HCT116 (cell line): ENCODE measurements around the gene ZNF507. TPM values are rescaled to one million over a fixed set of nuclear protein-coding genes. Genes with fewer than 3 reads are reported as not detected.

Experiments used
- ATAC-seq: fragments of 200-7000 bp; cut with Tn5 transposase; 2 replicates; pipeline ENCODE4 v1.9.1; 2020; ENCODE audit warnings: mild to moderate bottlenecking, moderate library complexity
- BruUV-seq: library from RNA; stranded (reverse); fragments of 400-500 nt; replicated peaks from 2 replicates; lab custom pipeline; 2021; lab: Mats Ljungman, UMichigan
- CTCF ChIA-PET: fragments of 300-600 bp; sonication (Branson Sonifier 250); formaldehyde crosslinking; loops from one replicate; lab custom pipeline; 2021; ENCODE audit warnings: antibody characterized with exemption; lab: Charles Lee
- POLR2A ChIA-PET: fragments of 300-600, 350-600 bp; sonication (Branson Sonifier 250); formaldehyde crosslinking; loops from one replicate; lab custom pipeline; 2021; ENCODE audit warnings: antibody characterized with exemption; lab: Charles Lee
- RAD21 ChIA-PET, 2 experiments: fragments of 300-600 bp; sonication (Branson Sonifier 250); formaldehyde crosslinking; loops; one replicate each; lab custom pipeline; 2023; ENCODE audit warnings: low total read pairs in 2 of 2; ENCODE audit not compliant: uncharacterized antibody in 2 of 2, unreplicated experiment in 2 of 2, low non-redundant PET in 1 of 2; lab: Charles Lee
- DNase-seq: peaks from one replicate; pipeline ENCODE4 v3.0.0-alpha.2; 2010; ENCODE audit warnings: low read depth, low spot score
- H2AFZ ChIP-seq: fragments of 200-600 bp; shearing (Covaris generic), sonication (generic); 2 replicates; pipeline ENCODE4 v1.6.1; 2017; ENCODE audit warnings: low read depth, mixed run types, mixed read lengths, antibody characterized with exemption, low read length; ENCODE audit not compliant: poor library complexity, severe bottlenecking
- H3K27ac ChIP-seq: 2 replicates; pipeline ENCODE4 v1.5.1; 2012; ENCODE audit warnings: low read depth, low read length
- H3K27me3 ChIP-seq: fragments of 200-600 bp; sonication (generic); 2 replicates; pipeline ENCODE4 v1.6.1; 2016; ENCODE audit warnings: mixed run types, low read length, mixed read lengths; ENCODE audit not compliant: insufficient read depth
- H3K36me3 ChIP-seq, 2 experiments: fragments of 200-500 bp in 1 of 2; fragments of 200-600 bp in 1 of 2; sonication (Bioruptor generic) in 1 of 2; sonication (generic) in 1 of 2; 2 replicates each; pipeline versions ENCODE4 v1.5.1 to v1.6.1; 2014 to 2016; ENCODE audit warnings: low read length in 2 of 2, inconsistent platforms in 1 of 2, mixed read lengths in 1 of 2, mixed run types in 1 of 2; ENCODE audit not compliant: insufficient read depth in 2 of 2, control insufficient read depth in 1 of 2
- H3K4me1 ChIP-seq, 2 experiments: fragments of 200-600 bp in 1 of 2; sonication (generic) in 1 of 2; 2 replicates each; pipeline versions ENCODE4 v1.5.1 to v1.6.1; 2012 to 2017; ENCODE audit warnings: low read length in 2 of 2, inconsistent platforms in 1 of 2, mild to moderate bottlenecking in 1 of 2, mixed read lengths in 1 of 2, mixed run types in 1 of 2, moderate library complexity in 1 of 2; ENCODE audit not compliant: insufficient read depth in 2 of 2, control insufficient read depth in 1 of 2
- H3K4me2 ChIP-seq: fragments of 200-600 bp; sonication (generic); 2 replicates; pipeline ENCODE4 v1.6.1; 2017; ENCODE audit warnings: mixed run types, low read length, mixed read lengths
- H3K4me3 ChIP-seq, 2 experiments: fragments of 200-600 bp in 1 of 2; sonication (generic) in 1 of 2; replicated peaks in 1 of 2; 2 replicates each; pipeline ENCODE4 v1.5.1; 2011 to 2016; ENCODE audit warnings: low read length in 2 of 2, control low read depth in 1 of 2, low read depth in 1 of 2, mild to moderate bottlenecking in 1 of 2, mixed read lengths in 1 of 2, mixed run types in 1 of 2
- H3K79me2 ChIP-seq: fragments of 200-600 bp; sonication (generic); 2 replicates; pipeline ENCODE4 v1.6.1; 2017; ENCODE audit warnings: mild to moderate bottlenecking, mixed run types, low read length, moderate library complexity, mixed read lengths; ENCODE audit not compliant: insufficient read depth
- H3K9ac ChIP-seq: fragments of 200-600 bp; sonication (generic); 2 replicates; pipeline ENCODE4 v1.6.1; 2016; ENCODE audit warnings: low read length, mixed read lengths
- H3K9me2 ChIP-seq: fragments of 200-600 bp; sonication (generic), shearing (Covaris generic); 2 replicates; pipeline ENCODE4 v1.6.1; 2017; ENCODE audit warnings: mixed run types, mild to moderate bottlenecking, moderate library complexity; ENCODE audit not compliant: insufficient read depth
- H3K9me3 ChIP-seq, 2 experiments: fragments of 200-500 bp in 1 of 2; fragments of 200-600 bp in 1 of 2; sonication (Bioruptor generic) in 1 of 2; sonication (generic) in 1 of 2; 2 replicates each; pipeline ENCODE4 v1.6.1; 2014 to 2017; ENCODE audit warnings: low read length in 2 of 2, mixed read lengths in 2 of 2, inconsistent platforms in 1 of 2, low read depth in 1 of 2, mild to moderate bottlenecking in 1 of 2, mixed run types in 1 of 2, moderate library complexity in 1 of 2; ENCODE audit not compliant: control insufficient read depth in 1 of 2, insufficient read depth in 1 of 2
- H4K20me1 ChIP-seq: fragments of 200-600 bp; sonication (generic), shearing (Covaris generic); 2 replicates; pipeline ENCODE4 v1.6.1; 2017; ENCODE audit warnings: mixed run types, mild to moderate bottlenecking, moderate library complexity; ENCODE audit not compliant: insufficient read depth
- CEBPB ChIP-seq: IDR thresholded peaks from 2 replicates; pipeline ENCODE4 v1.6.1; 2012; ENCODE audit warnings: low read depth
- EGR1 ChIP-seq: IDR thresholded peaks from 2 replicates; pipeline ENCODE4 v1.6.1; 2012; ENCODE audit warnings: low read depth
- EZH2 ChIP-seq: fragments of 200-600 bp; sonication (generic); IDR thresholded peaks from 2 replicates; pipeline ENCODE4 v1.6.1; 2017; ENCODE audit warnings: antibody characterized with exemption, mixed run types
- EZH2phosphoT487 ChIP-seq: fragments of 200-600 bp; IDR thresholded peaks from 2 replicates; pipeline ENCODE4 v1.6.1; 2018; ENCODE audit warnings: antibody characterized with exemption, borderline replicate concordance
- POLR2A ChIP-seq: IDR thresholded peaks from 2 replicates; pipeline ENCODE4 v1.7.0; 2011; ENCODE audit warnings: borderline replicate concordance; ENCODE audit not compliant: insufficient read depth, insufficient read length; ENCODE audit errors: extremely low read depth
- RAD21 ChIP-seq: IDR thresholded peaks from 2 replicates; pipeline ENCODE4 v1.6.1; 2012; ENCODE audit warnings: low read depth, mild to moderate bottlenecking
- SP1 ChIP-seq: IDR thresholded peaks from 2 replicates; pipeline ENCODE4 v1.6.1; 2012; ENCODE audit warnings: low read depth
- SRF ChIP-seq: IDR thresholded peaks from 2 replicates; pipeline ENCODE4 v1.6.1; 2012; ENCODE audit warnings: low read depth
- TCF7L2 ChIP-seq: IDR thresholded peaks from 2 replicates; pipeline ENCODE4 v1.7.0; 2011; ENCODE audit warnings: borderline replicate concordance, inconsistent platforms; ENCODE audit not compliant: insufficient read depth, insufficient read length; ENCODE audit errors: extremely low read depth
- ZNF274 ChIP-seq: fragments of 200-500 bp; sonication (Bioruptor generic); IDR thresholded peaks from 2 replicates; pipeline ENCODE4 v1.6.1; 2014; ENCODE audit warnings: mild to moderate bottlenecking, low read depth, low read length, inconsistent platforms
- intact Hi-C: fragments of 100-400 bp; cut with micrococcal nuclease; formaldehyde crosslinking; loops from 2 replicates; pipeline ENCODE4 v1.10.0; 2022
- total RNA-seq: library from RNA; stranded (reverse); gene quantifications from one replicate; pipeline ENCODE4 v1.2.1, GENCODE V29; 2021; ENCODE audit not compliant: unreplicated experiment
- TF ChIP-seq, protein P1 (sequence below): IDR thresholded peaks from 2 replicates; pipeline ENCODE4 v1.6.1; 2012; ENCODE audit warnings: low read depth
- TF ChIP-seq, protein P2 (sequence below): IDR thresholded peaks from 2 replicates; pipeline ENCODE4 v1.6.1; 2011; ENCODE audit warnings: mild to moderate bottlenecking, low read length, moderate library complexity; ENCODE audit not compliant: insufficient replicate concordance; ENCODE audit errors: extremely low read depth
- TF ChIP-seq, protein P3 (sequence below): IDR thresholded peaks from 2 replicates; pipeline ENCODE4 v1.6.1; 2012
- TF ChIP-seq, protein P4 (sequence below): IDR thresholded peaks from 2 replicates; pipeline ENCODE4 v1.6.1; 2012

Gene ZNF507
- total RNA-seq, 1 experiment from 2014 or later: 27.4 TPM

DNA sequence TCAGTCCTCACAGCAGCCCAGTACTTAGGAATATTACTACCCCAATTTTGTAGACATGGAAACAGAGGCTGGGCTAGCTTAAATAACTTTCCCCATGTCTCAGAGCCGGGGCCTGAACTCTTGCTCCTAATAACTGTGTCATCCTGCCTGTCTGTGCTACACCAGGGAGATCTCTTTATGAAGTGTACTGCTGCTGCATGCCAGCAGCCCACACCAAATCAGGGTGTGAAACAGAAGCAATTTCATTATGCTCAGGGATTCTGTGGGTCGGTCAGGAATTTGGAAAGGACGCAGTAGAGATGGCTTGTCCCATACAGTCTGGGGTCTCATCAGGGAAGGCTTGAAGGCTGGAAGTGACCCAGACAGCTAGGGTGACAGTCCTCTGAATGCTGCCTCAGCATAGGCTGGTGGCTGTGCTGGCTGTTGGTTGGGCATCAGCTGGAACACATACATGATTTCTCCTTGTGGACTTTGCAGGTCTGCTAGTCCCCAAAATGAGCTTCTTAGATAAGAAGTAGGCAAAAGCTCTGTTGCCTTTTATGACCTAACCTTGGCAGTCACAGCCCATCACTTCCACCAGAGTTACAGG lies 22.6 kb downstream of the ZNF507 start:
- H3K27me3 ChIP-seq: no peaks in the 10 kb centered on the region
- TF ChIP-seq SP1: no peak
- no peak for TF ChIP-seq TCF7L2
- TF ChIP-seq, all 23 proteins: peak for 0
- no peak for ATAC-seq
- ChIA-PET RAD21 (no interaction called here), CTCF (no interaction called here), POLR2A (no interaction called here)
- Histone ChIP-seq H3K79me2 (peaks cover 89% of the 10 kb centered on the region), H3K4me1 (peaks cover 11 to 12% of the 10 kb centered on the region in 2 experiments), H3K36me3 (peaks cover 4 to 24% of the 10 kb centered on the region in 2 experiments), H4K20me1 (no peaks in the 10 kb centered on the region; the same call in 1 of the 2 replicates), H3K27ac (no peak overlapping the region), H3K9ac (no peak overlapping the region), H2AFZ (no peak overlapping the region), H3K9me3 (no peaks in the 10 kb centered on the region), H3K4me2 (no peak overlapping the region), H3K9me2 (no peaks in the 10 kb centered on the region), H3K4me3 (no peak overlapping the region)
- BruUV-seq: no TSS peak
- intact Hi-C loops: no loop called here
- no peak for DNase-seq

DNA sequence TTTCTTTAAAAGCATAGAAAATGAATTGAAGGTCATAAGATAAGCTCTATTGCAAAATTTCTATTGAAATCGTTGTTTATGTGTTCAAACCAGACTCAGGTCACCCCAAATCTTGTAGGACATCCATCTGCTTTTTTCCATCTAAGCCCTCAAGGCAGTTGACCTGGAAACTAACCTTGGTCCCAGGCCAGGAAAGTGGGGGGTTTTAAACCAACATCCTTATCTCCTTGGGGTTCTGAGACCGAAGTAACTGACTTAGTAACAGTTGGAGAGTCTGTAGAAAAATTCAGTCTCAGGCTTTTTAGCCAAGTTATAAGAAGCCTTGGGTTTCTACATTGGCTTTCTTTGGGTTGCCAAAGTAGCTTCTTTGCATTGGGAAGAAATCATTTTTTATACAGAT lies 23.4 kb downstream of the ZNF507 start:
- Histone ChIP-seq H3K9me2 (no peaks in the 10 kb centered on the region), H3K36me3 (peaks cover 4 to 19% of the 10 kb centered on the region in 2 experiments; a peak in 3 of 4 replicates), H3K9me3 (no peaks in the 10 kb centered on the region), H3K9ac (no peak overlapping the region), H3K4me1 (peaks cover 18 to 19% of the 10 kb centered on the region in 2 experiments), H3K4me3 (no peak overlapping the region), H3K27ac (no peak overlapping the region), H2AFZ (no peak overlapping the region), H3K79me2 (peaks cover 81% of the 10 kb centered on the region), H3K27me3 (no peaks in the 10 kb centered on the region), H3K4me2 (no peak overlapping the region), H4K20me1 (no peaks in the 10 kb centered on the region; the same call in 1 of the 2 replicates)
- ChIA-PET RAD21 (no interaction called here), CTCF (no interaction called here), POLR2A (no interaction called here)
- no TSS peak for BruUV-seq
- ATAC-seq (no peak), DNase-seq (no peak)
- intact Hi-C loops: no loop called here
- TF ChIP-seq EGR1 (no peak), CEBPB (no peak), EZH2phosphoT487 (no peak), ZNF274 (no peak), TCF7L2 (no peak), SP1 (no peak), SRF (no peak), POLR2A (no peak), RAD21 (no peak), EZH2 (no peak)
- TF ChIP-seq, protein P1, sequence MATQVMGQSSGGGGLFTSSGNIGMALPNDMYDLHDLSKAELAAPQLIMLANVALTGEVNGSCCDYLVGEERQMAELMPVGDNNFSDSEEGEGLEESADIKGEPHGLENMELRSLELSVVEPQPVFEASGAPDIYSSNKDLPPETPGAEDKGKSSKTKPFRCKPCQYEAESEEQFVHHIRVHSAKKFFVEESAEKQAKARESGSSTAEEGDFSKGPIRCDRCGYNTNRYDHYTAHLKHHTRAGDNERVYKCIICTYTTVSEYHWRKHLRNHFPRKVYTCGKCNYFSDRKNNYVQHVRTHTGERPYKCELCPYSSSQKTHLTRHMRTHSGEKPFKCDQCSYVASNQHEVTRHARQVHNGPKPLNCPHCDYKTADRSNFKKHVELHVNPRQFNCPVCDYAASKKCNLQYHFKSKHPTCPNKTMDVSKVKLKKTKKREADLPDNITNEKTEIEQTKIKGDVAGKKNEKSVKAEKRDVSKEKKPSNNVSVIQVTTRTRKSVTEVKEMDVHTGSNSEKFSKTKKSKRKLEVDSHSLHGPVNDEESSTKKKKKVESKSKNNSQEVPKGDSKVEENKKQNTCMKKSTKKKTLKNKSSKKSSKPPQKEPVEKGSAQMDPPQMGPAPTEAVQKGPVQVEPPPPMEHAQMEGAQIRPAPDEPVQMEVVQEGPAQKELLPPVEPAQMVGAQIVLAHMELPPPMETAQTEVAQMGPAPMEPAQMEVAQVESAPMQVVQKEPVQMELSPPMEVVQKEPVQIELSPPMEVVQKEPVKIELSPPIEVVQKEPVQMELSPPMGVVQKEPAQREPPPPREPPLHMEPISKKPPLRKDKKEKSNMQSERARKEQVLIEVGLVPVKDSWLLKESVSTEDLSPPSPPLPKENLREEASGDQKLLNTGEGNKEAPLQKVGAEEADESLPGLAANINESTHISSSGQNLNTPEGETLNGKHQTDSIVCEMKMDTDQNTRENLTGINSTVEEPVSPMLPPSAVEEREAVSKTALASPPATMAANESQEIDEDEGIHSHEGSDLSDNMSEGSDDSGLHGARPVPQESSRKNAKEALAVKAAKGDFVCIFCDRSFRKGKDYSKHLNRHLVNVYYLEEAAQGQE: no peak
- TF ChIP-seq, protein P2, sequence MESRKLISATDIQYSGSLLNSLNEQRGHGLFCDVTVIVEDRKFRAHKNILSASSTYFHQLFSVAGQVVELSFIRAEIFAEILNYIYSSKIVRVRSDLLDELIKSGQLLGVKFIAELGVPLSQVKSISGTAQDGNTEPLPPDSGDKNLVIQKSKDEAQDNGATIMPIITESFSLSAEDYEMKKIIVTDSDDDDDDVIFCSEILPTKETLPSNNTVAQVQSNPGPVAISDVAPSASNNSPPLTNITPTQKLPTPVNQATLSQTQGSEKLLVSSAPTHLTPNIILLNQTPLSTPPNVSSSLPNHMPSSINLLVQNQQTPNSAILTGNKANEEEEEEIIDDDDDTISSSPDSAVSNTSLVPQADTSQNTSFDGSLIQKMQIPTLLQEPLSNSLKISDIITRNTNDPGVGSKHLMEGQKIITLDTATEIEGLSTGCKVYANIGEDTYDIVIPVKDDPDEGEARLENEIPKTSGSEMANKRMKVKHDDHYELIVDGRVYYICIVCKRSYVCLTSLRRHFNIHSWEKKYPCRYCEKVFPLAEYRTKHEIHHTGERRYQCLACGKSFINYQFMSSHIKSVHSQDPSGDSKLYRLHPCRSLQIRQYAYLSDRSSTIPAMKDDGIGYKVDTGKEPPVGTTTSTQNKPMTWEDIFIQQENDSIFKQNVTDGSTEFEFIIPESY: no peak
- TF ChIP-seq, protein P3, sequence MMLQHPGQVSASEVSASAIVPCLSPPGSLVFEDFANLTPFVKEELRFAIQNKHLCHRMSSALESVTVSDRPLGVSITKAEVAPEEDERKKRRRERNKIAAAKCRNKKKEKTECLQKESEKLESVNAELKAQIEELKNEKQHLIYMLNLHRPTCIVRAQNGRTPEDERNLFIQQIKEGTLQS: no peak
- TF ChIP-seq, protein P4, sequence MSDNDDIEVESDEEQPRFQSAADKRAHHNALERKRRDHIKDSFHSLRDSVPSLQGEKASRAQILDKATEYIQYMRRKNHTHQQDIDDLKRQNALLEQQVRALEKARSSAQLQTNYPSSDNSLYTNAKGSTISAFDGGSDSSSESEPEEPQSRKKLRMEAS: no peak
